Dermis blood vessel endothelial cell (primary cell): ENCODE results near the gene CAPN7. TPM values are rescaled to one million over a fixed set of nuclear protein-coding genes. Genes with fewer than 3 reads are reported as not detected.
A peak's percentile ranks its signal among the peaks of the same experiment; 100 is the strongest.
"Not testable (repeated sequence)": the region's sequence is repeated elsewhere in the genome, so short reads cannot be mapped to it uniquely, and the experiment has no call there.

ENCODE experiments used
- DNase-seq: peaks from one replicate; pipeline ENCODE4 v3.0.0; 2010
- total RNA-seq: library from RNA; depleted of rRNA; stranded (reverse); fragments of >200 nt; gene quantifications from 2 replicates; pipeline ENCODE4 v1.2.3, GENCODE V29; 2014

The CAPN7 gene
- 33.5 and 43.9 TPM in 2 replicates for total RNA-seq

DNA sequence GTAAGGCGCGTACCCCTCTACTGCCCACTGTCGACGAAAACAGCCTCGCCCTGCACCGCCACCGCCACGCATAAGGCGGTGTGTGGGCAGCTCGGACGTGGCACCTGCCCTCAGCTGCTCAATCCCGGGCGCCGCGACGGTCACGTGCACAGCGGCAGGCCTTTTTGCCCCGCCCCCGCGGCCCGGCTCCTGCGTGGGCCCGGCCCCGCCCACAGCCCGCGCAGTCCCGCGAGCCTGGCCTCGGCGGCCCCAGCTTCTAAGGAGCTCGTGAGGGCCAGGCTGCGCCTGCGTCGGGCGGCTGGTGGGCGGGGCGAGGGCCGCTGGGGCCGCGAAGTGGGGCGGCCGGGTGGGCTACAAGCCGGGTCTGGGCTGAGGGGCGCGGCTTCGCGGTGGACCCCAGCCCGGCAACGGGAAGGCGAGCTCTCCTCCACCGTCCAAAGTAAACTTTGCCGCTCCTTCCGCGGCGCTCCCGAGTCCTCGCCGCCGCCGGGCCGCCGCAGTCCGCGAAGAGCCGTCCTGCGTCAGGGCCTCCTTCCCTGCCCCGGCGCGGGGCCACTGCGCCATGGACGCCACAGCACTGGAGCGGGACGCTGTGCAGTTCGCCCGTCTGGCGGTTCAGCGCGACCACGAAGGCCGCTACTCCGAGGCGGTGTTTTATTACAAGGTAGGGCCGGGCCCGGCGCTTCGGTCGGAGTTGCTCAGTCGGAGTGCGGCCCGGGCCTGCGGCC lies at the start of gene CAPN7:
TSS of gene CAPN7 (plus strand) at position 313 of the 728 bp plus-strand sequence. CDS start at position 563, 250 bp downstream.
- DNase-seq = peak; percentile 97

GRCh38 chr3:15157441-15157840 lies 48.6 kb upstream of the CAPN7 start:
- no peak for DNase-seq

- DNase-seq = peak; percentile 11
These were observed 46.4 kb upstream of the CAPN7 start for GRCh38 chr3:15159501-15160136.

GRCh38 chr3:15160662-15161061 lies 45.4 kb upstream of the CAPN7 start:
- DNase-seq = no peak

DNA sequence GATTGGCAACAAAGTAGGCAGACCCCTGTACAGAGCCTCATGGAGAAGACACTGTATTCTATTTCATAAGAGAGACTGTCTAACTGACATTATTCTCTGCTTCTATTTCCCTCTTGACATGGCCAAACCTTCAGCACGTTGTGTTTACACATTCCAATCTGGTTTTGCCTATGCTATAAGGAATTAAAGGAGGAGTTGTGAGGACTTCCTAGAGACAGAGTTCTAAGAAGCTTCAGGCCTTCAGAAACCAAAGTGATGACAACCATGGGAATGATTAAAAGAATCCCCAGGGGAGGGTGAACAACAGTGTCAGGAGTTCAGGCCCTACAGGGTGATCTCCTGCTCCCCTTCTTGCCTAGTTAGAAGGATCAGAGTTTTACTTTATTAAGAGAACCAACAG lies 44.9 kb upstream of the CAPN7 start:
- DNase-seq = no peak

GRCh38 chr3:15163656-15164055 lies 42.4 kb upstream of the CAPN7 start:
- DNase-seq = not testable (repeated sequence)

GRCh38 chr3:15164340-15164739 lies 41.7 kb upstream of the CAPN7 start:
- no peak for DNase-seq

DNA sequence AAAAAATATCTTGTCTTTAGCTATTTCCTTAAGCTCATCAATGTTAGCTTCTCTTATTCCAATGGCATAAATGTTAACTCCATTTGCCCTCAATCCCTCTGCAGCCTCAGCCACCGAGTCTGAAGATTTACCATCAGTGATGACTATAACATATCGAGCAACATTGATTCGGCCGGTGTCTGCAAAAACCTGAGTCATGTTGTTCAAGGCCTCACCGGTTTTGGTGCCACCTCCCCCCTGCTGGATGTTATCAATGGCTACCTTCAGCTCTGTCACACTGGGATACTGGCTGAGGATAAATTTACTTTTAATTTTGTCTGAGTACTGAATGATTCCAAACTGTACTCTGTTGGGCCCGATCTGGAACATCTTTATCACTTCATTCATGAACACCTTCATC lies 41.0 kb upstream of the CAPN7 start:
- DNase-seq = no peak

- DNase-seq = not testable (repeated sequence)
These were observed 39.7 kb upstream of the CAPN7 start for GRCh38 chr3:15166391-15166790.

DNA sequence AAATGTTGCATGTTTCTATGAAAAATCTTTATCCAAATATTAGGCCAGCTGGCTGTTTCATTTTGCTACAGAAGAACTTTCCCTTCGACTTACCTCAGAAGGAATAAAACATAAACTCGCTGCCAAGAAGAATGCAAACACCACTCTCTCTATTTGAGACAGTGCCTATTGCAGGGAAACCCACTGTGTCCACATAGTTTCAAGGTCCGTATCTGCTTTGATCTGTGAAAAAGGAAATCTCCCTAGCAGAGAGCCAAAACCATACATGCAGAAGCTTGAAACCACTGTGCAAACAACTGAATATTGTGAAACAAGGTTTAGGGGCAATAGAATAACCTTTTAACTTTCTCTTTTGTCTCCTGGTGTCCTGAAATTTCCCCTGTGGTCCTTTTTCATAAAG lies 35.0 kb upstream of the CAPN7 start:
- no peak for DNase-seq

DNA sequence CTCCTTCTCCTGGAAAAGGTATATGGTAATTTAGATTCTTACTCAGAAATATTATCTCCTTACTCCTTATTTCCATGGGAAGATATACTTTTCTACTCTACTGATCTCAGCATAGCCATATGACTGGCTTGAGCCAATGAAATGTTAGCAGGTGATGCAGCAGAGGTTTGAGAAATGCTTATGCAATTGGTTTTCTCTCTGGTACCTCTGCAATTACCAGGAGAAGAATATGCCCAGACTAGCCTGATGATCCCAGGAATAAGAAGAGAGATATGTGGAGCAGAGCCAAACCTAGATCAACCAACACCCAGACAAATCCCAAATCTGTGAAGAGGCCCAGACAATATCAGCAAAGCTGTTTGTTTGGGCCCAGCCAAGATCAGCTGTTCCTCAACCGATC lies 33.2 kb upstream of the CAPN7 start:
- no peak for DNase-seq

- no peak for DNase-seq
These were observed 31.1 kb upstream of the CAPN7 start for GRCh38 chr3:15174953-15175352.

DNA sequence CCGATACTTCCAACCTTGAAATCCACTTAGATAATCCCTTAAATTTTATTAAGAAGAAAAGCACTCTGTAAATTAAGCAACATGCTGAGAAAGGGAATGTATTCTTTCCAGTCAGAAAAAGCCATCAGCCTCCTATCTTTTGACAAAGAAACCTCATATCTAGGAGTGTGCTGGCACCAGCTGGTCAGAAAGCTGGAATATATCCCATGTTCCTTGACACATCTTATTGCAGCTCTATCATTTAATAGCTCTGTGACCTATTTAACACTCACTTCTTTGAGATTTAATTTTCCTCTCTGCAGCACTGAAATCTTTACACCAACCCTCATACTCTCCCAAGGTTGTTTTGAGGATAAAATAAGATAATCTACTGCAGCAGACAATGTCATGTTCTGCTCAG lies 30.4 kb upstream of the CAPN7 start:
- no peak for DNase-seq

- no peak for DNase-seq
These were observed 25.9 kb upstream of the CAPN7 start for GRCh38 chr3:15180042-15180611.

GRCh38 chr3:15181511-15181910 lies 24.5 kb upstream of the CAPN7 start:
- no peak for DNase-seq

DNA sequence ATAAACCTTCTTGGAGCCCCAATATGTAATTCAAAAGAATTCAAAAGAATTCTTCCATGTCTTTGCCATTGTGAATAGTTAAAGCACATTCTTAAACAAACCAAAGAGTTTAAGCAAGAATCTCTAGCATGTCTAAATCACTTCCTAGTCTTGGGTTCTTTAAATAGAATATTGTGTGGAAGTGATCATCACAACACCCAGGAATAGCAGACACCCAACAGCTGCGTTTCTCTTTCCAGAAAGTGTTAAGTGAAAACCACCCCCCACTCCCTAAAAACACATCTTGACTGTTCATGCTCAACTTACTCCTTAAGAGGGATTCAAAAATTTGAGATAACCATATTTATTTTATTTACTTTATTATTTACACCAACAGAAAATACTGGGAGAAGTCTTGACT lies 24.1 kb upstream of the CAPN7 start:
- DNase-seq = no peak

- DNase-seq = no peak
These were observed 23.0 kb upstream of the CAPN7 start for GRCh38 chr3:15183011-15183410.

GRCh38 chr3:15185404-15185803 lies 20.6 kb upstream of the CAPN7 start:
- DNase-seq = no peak

- no peak for DNase-seq
These were observed 20.0 kb upstream of the CAPN7 start for GRCh38 chr3:15186101-15186476.

DNA sequence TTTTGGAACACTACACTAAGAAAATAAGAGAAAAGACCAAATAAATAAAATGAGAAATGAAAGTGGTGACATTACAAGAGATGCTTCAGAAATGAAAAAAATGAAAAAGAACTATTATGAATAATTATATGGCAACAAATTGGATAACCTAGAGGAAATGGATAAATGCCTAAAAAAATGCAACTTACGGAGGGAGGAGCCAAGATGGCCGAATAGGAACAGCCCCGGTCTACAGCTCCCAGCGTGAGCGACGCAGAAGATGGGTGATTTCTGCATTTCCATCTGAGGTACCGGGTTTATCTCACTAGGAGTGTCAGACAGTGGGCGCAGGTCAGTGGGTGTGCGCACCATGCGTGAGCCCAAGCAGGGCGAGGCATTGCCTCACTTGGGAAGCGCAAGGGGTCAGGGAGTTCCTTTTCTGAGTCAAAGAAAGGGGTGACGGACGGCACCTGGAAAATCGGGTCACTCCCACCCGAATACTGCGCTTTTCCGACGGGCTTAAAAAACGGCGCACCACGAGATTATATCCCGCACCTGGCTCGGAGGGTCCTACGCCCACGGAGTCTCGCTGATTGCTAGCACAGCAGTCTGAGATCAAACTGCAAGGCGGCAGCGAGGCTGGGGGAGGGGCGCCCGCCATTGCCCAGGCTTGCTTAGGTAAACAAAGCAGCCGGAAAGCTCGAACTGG lies 19.4 kb upstream of the CAPN7 start:
- DNase-seq = not testable (repeated sequence)

DNA sequence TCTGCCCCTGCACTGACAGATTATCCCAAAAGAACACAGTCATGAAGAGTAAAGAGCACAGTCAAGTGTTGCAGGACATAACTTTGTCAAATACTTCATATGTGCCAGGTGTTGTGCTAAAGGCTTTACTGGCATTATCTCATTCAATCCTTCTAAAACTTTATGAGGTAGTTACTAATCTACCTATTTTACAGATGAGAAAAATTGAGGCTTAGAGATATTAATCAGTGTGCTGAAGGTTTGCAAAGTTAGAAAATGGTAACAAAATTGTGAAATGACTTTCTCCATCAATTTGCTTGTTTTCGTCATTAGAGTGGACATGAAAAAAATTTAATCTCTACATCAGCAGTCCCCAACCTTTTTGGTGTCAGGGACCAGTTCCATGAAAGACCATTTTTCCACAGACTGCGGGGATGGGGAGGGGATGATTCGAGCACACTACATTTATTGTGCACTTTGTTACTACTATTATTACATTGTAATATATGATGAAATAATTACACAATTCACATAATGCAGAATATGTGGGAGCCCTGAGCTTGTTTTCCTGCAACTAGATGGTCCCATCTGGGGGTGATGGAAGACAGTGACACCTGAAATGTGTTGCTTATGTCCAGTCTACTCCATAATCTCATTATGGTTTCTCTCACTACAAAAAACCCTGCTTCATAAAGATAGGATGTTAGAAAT lies 8.6 kb upstream of the CAPN7 start:
- DNase-seq = no peak

DNA sequence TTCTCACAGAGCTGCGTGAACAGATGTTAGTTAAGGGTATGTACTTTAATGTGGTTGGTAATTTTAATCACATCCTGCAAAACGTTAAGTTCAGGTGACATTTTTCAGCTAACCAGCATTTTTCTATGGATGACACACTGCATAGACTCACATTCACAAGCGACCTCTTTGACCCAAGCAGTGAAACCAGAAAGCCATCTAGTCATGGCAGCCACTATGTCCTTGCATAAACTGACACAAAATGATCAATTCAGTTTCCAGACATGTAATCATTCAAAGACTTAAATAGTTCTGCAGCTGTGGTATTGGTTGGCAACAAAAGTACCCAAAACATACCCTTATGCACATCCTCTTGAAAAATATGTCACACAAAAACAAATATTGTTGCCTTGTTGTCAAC lies 7.4 kb upstream of the CAPN7 start:
- no peak for DNase-seq
